Suppressor macrophage (primary cell): ENCODE results near the gene KRT5.
"Not testable (repeated sequence)": the region's sequence is repeated elsewhere in the genome, so short reads cannot be mapped to it uniquely, and the experiment has no call there.

Source experiments
- DNase-seq, 4 experiments: peaks; one replicate each; pipeline ENCODE4 v3.0.0-alpha.2; 2020 to 2022

The KRT5 gene

DNA sequence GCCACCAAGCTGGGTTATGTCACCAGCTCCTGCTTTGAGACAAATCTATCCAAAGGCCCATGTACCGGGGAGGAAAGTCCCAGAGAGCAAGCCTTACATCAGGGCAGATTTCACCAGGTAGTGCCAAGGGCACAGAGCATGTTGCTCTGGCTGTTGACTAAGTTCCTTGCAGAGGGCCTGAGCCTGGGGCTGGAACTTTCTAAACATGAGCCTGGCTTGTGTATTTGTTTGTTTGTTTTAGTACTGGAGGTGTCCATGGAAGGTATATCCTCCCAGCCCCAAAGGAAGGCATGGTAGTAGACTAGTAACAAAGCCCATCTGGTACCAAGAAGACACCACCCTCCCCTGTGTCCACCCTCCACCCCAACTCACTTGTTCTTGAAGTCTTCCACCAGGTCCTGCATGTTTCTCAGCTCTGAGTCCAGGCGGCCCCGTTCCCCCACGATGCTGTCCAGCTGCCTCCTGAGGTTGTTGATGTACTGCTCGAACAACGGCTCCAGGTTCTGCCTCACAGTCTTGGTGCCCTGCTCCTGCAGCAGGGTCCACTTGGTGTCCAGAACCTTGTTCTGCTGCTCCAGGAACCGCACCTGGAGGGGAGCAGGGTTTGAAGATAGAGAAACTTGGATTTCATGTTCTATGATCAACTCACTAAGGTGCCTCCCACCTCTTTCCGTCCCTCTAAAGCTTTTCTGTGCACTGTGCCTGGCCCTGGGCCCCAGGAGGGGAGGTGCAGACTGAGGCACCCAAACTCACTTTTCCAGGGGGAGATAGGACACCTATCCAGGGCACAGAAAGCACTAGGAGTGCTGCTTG lies 1.4 kb downstream of the KRT5 start:
- no peak for DNase-seq

DNA sequence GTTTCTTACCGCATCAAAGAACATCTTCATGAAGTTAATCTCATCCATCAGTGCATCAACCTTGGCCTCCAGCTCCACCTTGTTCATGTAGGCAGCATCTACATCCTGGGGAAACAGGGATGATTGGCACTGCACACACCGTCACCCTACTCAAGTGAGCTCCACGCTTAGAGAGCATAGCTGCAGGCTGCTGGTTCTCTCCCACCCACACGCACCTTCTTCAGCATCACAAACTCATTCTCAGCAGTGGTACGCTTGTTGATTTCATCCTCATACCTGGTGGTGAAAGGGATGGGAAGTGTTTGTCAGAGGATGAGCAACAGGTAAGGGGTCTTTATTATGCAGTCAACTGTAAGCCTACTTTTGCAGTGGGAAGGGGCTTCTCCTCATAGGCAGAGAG lies 2.3 kb downstream of the KRT5 start:
- no peak for DNase-seq

DNA sequence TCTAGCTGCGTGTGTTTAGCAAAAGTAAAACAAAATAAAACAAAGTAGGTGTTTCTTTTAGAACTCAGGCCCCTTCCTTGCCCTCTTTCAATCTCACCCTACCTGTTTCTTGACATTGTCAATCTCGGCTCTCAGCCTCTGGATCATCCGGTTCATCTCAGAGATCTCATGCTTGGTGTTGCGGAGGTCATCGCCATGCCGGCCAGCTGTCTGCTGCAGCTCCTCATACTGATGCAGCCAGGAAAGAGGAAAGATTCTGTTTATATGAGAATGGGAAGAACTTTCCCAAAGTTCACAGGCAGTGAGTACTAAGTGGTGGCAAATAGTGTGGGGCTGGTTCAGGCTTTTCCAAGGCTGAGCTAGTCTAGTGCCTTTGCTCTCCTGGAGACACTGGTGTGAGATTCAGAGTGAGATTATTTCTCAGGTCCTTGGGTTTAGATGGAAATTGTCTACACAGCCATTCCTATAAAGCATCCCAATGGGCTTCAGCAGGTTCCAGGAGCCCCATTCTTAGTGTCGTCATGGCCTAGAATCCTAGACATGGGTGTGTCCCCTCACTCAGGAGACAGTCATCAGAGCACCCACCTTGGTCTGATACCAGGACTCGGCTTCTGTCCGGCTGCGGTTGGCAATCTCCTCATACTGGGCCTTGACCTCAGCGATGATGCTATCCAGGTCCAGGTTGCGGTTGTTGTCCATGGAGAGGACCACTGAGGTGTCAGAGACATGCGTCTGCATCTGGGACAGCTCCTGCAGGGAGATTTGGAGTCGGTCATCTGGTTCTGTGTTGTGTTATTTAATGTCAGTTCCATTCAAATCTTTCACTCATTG lies 3.0 kb downstream of the KRT5 start:
- no peak for DNase-seq

DNA sequence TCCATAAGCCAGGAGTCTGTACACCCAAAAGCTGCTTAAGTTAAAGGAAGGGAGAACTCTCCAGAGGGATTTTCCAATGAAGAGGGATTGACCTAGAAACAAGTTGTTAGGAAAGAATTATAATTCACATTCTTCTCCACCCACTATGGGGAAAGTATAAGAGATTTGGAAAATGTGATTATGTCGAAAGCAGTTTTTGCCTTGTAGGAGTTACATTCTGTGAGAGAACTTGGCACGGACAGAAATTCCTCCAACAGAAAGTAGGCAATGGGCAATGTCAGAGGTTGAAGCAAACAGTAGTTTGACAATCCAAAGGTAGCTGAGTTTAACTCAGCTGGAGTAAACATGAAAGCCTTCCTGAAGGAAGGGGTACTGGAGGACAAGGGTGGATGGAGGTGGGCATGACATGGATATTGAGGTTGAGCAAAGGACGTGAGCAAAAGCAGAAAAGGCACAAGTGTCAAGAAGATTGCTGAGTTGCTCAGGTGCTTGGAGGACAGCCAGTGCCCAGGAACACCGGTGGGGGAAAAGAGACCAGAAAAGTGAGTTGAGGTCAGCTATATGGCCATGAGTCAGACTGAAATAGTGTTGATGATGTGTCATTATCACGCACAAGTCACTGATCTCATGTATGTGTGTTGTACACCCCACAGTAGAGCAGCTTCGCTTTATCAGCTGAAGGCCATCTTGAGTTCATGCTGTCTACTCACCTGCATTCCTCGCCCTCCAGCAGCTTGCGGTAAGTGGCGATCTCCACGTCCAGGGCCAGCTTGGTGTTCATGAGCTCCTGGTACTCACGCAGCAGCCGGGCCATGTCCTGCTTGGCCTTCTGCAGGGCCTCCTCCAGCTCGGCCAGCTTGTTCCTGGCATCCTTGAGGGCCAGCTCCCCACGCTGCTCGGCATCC lies 4.0 kb downstream of the KRT5 start:
- no peak for DNase-seq

- no peak for DNase-seq
Measured at GRCh38 chr12:52515319-52515646, 4.9 kb downstream of the KRT5 start.

- no peak for DNase-seq
Measured at GRCh38 chr12:52514471-52515318, 5.5 kb downstream of the KRT5 start.

- no peak for DNase-seq
Measured at GRCh38 chr12:52513736-52514135, 6.5 kb downstream of the KRT5 start.

GRCh38 chr12:52508211-52508610 lies 12.0 kb downstream of the KRT5 start:
- no peak for DNase-seq

DNA sequence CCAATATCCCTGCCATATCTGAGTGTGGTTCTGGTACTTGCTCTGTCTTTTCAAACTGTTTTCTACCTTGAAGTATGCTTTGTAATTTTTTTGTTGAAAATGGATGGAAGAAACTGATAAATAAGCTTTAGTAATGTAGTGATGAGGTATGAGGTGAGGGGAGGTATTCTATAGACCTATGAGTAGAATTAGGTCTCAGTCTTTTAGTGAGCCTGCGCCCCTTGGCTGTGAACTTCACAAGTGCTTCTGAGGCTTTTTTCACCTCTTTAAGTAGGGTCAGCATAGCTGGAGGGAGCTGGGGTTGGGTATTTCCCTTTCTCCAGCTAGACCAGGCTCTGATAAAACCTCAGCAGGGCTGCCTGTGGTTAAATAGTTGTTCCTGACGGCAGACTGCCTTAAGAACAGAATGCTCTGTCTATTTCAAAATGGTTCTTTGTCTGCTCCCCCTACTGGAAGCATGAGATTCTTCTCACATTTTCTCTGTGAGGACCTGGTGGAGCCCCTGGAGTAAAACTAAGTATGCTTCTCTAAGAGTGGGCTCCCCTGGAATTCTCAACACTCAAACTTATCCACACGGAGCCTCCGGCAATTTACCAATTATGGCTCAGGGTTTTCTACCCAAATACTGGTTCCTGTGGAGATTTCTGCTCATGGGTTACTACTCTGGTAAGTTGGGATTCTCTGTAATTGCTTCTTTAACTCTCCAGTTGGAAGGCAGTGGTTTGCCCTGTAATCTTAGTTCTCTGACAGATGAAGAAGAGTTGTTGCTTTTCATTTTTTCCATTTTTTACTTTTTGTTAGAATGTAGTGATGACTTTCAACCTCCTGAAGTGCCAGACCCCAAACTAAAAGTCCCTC lies 13.1 kb downstream of the KRT5 start:
- DNase-seq = peak in 3 of 4 experiments; percentile 22 to 58 (median 52)

- no peak for DNase-seq
Measured at GRCh38 chr12:52502877-52503276, 17.3 kb downstream of the KRT5 start.

DNA sequence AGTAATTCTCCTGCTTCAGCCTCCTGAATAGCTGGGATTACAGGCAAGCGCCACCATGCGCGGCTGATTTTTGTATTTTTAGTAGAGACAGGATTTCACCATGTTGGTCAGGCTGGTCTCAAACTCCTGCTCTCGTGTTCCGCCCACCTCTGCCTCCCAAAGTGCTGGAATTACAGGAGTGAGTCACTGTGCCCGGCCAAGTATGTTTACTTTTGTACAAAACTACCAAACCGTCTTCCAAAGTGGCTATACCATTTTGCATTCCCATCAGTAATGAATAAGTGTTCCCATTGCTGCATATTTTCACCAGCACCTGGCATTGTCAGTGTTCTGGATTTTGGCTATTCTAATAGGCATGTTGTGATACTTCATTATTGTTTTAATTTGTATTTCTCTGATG lies 18.7 kb downstream of the KRT5 start:
- DNase-seq = no peak

DNA sequence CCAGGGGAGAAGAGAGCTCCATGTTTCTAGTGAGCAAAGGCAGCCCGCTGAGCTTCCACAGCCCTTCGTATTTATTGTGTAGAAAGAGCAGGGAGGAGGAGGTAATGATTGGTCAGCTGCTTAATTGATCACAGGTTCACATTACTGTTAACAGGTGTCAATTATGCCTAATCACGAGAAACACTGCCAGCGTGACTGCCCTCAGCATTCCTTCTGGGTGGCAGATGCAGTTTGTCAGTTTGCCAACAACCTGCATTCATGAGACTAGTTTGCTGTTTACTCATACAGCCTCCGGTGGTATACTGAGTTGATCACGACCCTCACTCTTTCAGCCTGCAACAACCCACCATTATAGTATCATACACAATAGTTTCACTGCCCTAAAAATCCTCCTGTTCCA lies 19.6 kb downstream of the KRT5 start:
- not testable (repeated sequence) for DNase-seq

GRCh38 chr12:52499806-52500560 lies 20.2 kb downstream of the KRT5 start:
- no peak for DNase-seq

DNA sequence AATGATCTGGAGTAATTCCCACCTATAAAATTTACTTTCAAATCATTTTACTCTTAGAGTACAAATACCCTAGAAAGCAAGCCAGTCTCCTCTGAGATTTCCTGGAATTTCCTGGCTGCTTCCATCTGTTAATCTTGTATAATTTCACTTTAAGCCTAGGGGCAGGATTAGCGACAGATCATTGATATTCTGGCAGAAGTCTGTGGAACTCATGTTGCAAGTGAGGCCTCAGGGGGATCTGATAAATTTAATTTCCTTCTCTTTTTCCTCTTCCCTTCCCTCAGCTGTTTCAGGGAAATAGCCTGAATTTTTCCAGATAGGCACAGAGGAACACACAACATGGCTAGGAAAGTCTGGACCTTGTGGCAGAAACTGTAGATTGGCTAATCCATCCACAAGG lies 21.2 kb downstream of the KRT5 start:
- DNase-seq = no peak

GRCh38 chr12:52497975-52498374 lies 22.2 kb downstream of the KRT5 start:
- DNase-seq = no peak

DNA sequence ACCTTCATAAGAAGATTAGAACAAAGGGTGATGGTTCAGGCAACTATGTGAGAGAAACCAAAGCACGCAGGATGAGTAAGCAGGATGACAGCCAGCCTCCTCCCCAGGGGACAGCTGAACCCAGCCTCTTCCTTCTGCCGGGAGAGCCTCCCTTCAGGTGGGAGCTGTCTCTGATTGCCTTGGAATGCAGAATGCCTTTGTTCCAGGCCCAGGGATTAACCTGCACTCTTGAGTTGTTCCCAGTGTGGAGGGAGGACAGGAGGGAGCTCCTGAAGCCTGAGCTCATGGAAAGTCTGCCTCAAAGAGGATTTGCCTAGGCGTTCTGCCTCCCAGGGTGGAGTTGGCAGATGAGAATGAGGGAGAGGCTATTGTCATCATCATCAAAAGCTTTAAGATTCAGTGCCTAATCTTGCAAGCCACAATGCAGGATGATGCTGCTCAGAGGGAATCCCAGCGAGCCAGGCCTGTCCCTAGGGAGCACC lies 23.6 kb downstream of the KRT5 start:
- DNase-seq = no peak

GRCh38 chr12:52496054-52496453 lies 24.1 kb downstream of the KRT5 start:
- no peak for DNase-seq

DNA sequence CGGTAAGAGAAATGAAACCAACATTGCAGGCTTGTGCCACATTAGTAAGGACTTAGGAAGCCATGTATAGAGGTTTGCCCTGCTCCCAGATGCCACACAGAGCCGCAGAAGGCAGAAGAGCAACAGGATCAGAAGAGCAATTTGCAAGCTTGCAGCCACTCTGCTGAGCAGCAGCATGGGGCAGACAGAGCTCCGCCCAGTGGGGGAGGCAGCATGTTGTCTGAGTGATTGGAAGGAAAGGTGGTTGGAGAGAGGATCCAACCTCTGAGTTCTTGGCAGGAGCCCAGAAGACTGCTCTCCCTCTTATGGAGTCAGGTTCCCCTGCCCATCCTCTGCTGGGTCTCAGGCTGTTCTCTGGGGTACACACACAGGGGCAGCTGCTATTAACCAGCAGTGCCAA lies 24.8 kb downstream of the KRT5 start:
- DNase-seq = peak in 2 of 4 experiments; percentile 8 to 16

GRCh38 chr12:52494518-52494917 lies 25.7 kb downstream of the KRT5 start:
- DNase-seq = peak in 2 of 4 experiments; percentile 5 to 12

GRCh38 chr12:52494100-52494499 lies 26.1 kb downstream of the KRT5 start:
- no peak for DNase-seq
